H1 (cell line): Measurements from ENCODE around the gene HS6ST3.

Experiments used
- BACH1 ChIP-seq: IDR thresholded peaks from 2 replicates; pipeline ENCODE4 v1.6.1; 2012; ENCODE audit warnings: low read length, improper control_type of control experiment
- CEBPB ChIP-seq: IDR thresholded peaks from 2 replicates; pipeline ENCODE4 v1.6.1; 2012; ENCODE audit warnings: low read depth, low read length
- CHD1 ChIP-seq: IDR thresholded peaks from 2 replicates; pipeline ENCODE4 v1.6.1; 2012; ENCODE audit warnings: low read depth, low read length, improper control_type of control experiment
- CREB1 ChIP-seq: IDR thresholded peaks from 2 replicates; pipeline ENCODE4 v1.6.1; 2012; ENCODE audit warnings: inconsistent platforms
- KDM1A ChIP-seq: fragments of 200-600, 300-600 bp; sonication (generic); IDR thresholded peaks from 2 replicates; pipeline ENCODE4 v1.7.1; 2016; ENCODE audit warnings: mild to moderate bottlenecking, low read length, borderline replicate concordance
- POLR2A ChIP-seq, 2 experiments: IDR thresholded peaks; 1 replicate in 1 of 2; 2 replicates in 1 of 2; pipeline ENCODE4 v1.6.1; 2011; ENCODE audit warnings: low read depth in 2 of 2, low read length in 2 of 2, mild to moderate bottlenecking in 2 of 2; ENCODE audit errors: control extremely low read depth in 1 of 2
- POLR2AphosphoS5 ChIP-seq: IDR thresholded peaks from 2 replicates; pipeline ENCODE4 v1.6.1; 2011; ENCODE audit warnings: low read depth, low read length
- TF ChIP-seq, protein P1 (sequence below), 3 experiments: IDR thresholded peaks; 1 replicate in 2 of 3; 2 replicates in 1 of 3; pipeline versions ENCODE4 v1.5.1 to v1.6.1; 2011; ENCODE audit warnings: low read length in 3 of 3, mild to moderate bottlenecking in 3 of 3, inconsistent platforms in 2 of 3, low read depth in 1 of 3, moderate library complexity in 1 of 3; ENCODE audit not compliant: insufficient read depth in 1 of 3; ENCODE audit errors: control extremely low read depth in 1 of 3
- TF ChIP-seq, protein P2 (sequence below): IDR thresholded peaks from 2 replicates; pipeline ENCODE4 v1.6.1; 2012; ENCODE audit warnings: inconsistent platforms

GRCh38 chr13:96398486-96398885 is 308.6 kb downstream of the HS6ST3 start:
- no peak for TF ChIP-seq POLR2A (IDR thresholded peaks at IDR 0.05; ENCODE audit: control extremely low read depth in 1 of 2, low read depth in 2 of 2, low read length in 2 of 2)
- TF ChIP-seq, protein P1, sequence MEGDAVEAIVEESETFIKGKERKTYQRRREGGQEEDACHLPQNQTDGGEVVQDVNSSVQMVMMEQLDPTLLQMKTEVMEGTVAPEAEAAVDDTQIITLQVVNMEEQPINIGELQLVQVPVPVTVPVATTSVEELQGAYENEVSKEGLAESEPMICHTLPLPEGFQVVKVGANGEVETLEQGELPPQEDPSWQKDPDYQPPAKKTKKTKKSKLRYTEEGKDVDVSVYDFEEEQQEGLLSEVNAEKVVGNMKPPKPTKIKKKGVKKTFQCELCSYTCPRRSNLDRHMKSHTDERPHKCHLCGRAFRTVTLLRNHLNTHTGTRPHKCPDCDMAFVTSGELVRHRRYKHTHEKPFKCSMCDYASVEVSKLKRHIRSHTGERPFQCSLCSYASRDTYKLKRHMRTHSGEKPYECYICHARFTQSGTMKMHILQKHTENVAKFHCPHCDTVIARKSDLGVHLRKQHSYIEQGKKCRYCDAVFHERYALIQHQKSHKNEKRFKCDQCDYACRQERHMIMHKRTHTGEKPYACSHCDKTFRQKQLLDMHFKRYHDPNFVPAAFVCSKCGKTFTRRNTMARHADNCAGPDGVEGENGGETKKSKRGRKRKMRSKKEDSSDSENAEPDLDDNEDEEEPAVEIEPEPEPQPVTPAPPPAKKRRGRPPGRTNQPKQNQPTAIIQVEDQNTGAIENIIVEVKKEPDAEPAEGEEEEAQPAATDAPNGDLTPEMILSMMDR (IDR thresholded peaks at IDR 0.05; ENCODE audit: control extremely low read depth in 1 of 3, insufficient read depth in 1 of 3, low read depth in 1 of 3, low read length in 3 of 3) = no peak
- no peak for TF ChIP-seq CHD1
- TF ChIP-seq CREB1 = no peak
- TF ChIP-seq POLR2AphosphoS5 = no peak
- no peak for TF ChIP-seq KDM1A
- no peak for TF ChIP-seq CEBPB
- TF ChIP-seq BACH1 = no peak
- TF ChIP-seq, protein P2, sequence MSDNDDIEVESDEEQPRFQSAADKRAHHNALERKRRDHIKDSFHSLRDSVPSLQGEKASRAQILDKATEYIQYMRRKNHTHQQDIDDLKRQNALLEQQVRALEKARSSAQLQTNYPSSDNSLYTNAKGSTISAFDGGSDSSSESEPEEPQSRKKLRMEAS = no peak
